Gastrocnemius medialis (tissue), 4 donors: ENCODE measurements around the gene PLA2G4A. TPM values are rescaled to one million over a fixed set of nuclear protein-coding genes. Genes with fewer than 3 reads are reported as not detected.

Source experiments
- ATAC-seq, 2 donors: fragments of 150-250 bp; one replicate each; pipeline ENCODE4 v1.9.1; 2016
- DNase-seq, 2 donors: peaks; one replicate each; pipeline ENCODE4 v3.0.0-alpha.2; 2019
- H3K27ac ChIP-seq, 4 donors: fragments of 200-600 bp; sonication (generic); 1 replicate in 1 of 4; 2 replicates in 3 of 4; pipeline ENCODE4 v1.5.1; 2016 to 2018; ENCODE audit warnings: mild to moderate bottlenecking in 2 of 4, moderate library complexity in 1 of 4
- H3K27me3 ChIP-seq, 3 donors: fragments of 200-600 bp; sonication (generic) in 2 of 3; 1 replicate in 1 of 3; 2 replicates in 2 of 3; pipeline versions ENCODE4 v1.5.1 to v1.6.0; 2016 to 2019; ENCODE audit warnings: mild to moderate bottlenecking in 1 of 3, moderate library complexity in 1 of 3
- H3K36me3 ChIP-seq, 2 donors: fragments of 200-600 bp; sonication (generic) in 1 of 2; one replicate each; pipeline ENCODE4 v1.5.1; 2017 to 2018
- H3K4me1 ChIP-seq, 2 donors: fragments of 200-600 bp; sonication (generic) in 1 of 2; one replicate each; pipeline ENCODE4 v1.5.1; 2016 to 2017; ENCODE audit warnings: mild to moderate bottlenecking in 2 of 2
- H3K4me3 ChIP-seq, 4 donors: fragments of 200-600 bp; sonication (generic) in 3 of 4; 1 replicate in 1 of 4; 2 replicates in 3 of 4; pipeline ENCODE4 v1.5.1; 2016 to 2019; ENCODE audit warnings: mild to moderate bottlenecking in 2 of 4
- H3K9me3 ChIP-seq, 3 donors: fragments of 200-600 bp; sonication (generic) in 2 of 3; 1 replicate in 1 of 3; 2 replicates in 2 of 3; pipeline ENCODE4 v1.5.1; 2016 to 2019
- POLR2A ChIP-seq, 2 donors: fragments of 450-650 bp; IDR thresholded peaks; one replicate each; pipeline ENCODE4 v1.6.1; 2017; ENCODE audit warnings: antibody characterized with exemption in 2 of 2, mild to moderate bottlenecking in 2 of 2, moderate library complexity in 2 of 2
- in situ Hi-C, 4 donors: fragments of 200-750 bp; cut with MboI; loops; one replicate each; pipeline versions ENCODE4 v1.15.0 to v1.8.0; 2017; ENCODE audit warnings: low sequenced_read_pairs in 4 of 4
- intact Hi-C: fragments of 100-400 bp; cut with DNase I; formaldehyde crosslinking; loops from one replicate; pipeline ENCODE4 v1.15.1; 2023; ENCODE audit warnings: low total_unique reads
- total RNA-seq, 4 donors: library from RNA; depleted of rRNA; stranded (reverse); fragments of >200 nt; gene quantifications; one replicate each; pipeline versions ENCODE4 v1.1.0 to v1.2.3, GENCODE V29; 2016
- TF ChIP-seq, protein P1 (sequence below), 5 experiments: fragments of 450-650 bp in 3 of 5; fragments of 200-600 bp in 2 of 5; sonication (generic) in 2 of 5; IDR thresholded peaks in 4 of 5; conservative IDR thresholded peaks in 1 of 5; 1 replicate in 4 of 5; 2 replicates in 1 of 5; pipeline ENCODE4 v1.5.1; 2016 to 2019; ENCODE audit warnings: antibody characterized with exemption in 5 of 5, mild to moderate bottlenecking in 3 of 5, moderate library complexity in 3 of 5

Gene PLA2G4A
- total RNA-seq, 4 donors from 2014 or later = 0.44 to 0.95 (median 0.75) TPM

DNA sequence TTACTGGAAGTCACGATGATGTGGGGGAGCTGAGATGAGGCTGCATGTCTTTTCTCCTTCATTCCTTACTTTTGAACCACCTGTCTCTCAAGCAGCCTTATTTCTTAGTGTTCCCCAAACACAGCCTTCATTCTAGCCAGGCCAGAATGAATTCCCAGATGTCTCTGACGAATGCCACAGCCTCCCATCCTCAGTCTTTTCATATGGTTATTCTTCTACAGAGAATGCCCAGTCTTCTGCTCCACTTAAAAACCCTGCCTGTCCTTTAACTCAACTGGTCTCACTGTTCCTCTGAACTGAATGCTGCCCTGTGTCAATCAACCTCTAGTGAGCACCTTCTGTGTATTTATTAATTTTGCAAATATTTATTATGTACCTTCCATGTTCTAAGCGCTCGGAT lies 156.2 kb downstream of the PLA2G4A start:
- DNase-seq = no peak
- no peak for TF ChIP-seq POLR2A (IDR thresholded peaks at IDR 0.05)
- TF ChIP-seq, protein P1, sequence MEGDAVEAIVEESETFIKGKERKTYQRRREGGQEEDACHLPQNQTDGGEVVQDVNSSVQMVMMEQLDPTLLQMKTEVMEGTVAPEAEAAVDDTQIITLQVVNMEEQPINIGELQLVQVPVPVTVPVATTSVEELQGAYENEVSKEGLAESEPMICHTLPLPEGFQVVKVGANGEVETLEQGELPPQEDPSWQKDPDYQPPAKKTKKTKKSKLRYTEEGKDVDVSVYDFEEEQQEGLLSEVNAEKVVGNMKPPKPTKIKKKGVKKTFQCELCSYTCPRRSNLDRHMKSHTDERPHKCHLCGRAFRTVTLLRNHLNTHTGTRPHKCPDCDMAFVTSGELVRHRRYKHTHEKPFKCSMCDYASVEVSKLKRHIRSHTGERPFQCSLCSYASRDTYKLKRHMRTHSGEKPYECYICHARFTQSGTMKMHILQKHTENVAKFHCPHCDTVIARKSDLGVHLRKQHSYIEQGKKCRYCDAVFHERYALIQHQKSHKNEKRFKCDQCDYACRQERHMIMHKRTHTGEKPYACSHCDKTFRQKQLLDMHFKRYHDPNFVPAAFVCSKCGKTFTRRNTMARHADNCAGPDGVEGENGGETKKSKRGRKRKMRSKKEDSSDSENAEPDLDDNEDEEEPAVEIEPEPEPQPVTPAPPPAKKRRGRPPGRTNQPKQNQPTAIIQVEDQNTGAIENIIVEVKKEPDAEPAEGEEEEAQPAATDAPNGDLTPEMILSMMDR (IDR thresholded peaks at IDR 0.05 in 4 of 5, conservative IDR thresholded peaks at IDR 0.05 in 1 of 5) = no peak

DNA sequence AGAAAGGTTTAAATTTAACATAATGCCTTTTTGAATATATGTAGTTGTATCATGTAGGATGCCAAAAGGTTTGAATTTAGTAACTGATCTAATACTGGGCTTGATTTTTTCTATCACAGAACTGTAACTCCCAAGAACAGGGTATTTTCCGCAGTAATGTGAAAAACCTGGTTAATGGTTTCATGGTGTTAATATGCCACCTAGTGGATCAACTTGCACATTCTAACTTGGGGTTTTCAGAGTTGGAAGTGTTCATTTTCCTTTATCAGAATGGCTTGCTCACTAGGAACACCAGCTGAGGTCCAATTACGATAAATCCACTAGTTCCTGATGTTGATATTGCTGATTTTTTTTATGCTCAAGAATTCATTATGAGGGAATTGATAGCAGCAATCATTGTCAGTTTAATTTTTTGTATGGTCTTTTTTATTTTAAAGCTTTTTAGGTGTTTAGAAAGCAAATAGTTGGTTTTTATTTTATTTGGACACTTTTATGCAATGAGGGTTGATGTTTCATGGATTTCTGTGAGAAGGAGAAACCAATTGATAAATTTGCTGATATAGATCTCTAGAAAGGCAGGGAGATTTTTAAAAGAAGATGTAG lies 157.2 kb downstream of the PLA2G4A start:
- H3K9me3 ChIP-seq = no peaks in the 10 kb centered on the region
- no peaks in the 10 kb centered on the region for H3K4me1 ChIP-seq
- intact Hi-C loops (loop anchor here (2.0 to 5.0 kb wide), 2 partner anchors 379 to 504 kb away; no protein-coding TSS in a partner anchor), in situ Hi-C loops (loop anchor here in 3 of 4 donors (10.0 to 25.0 kb wide), 5 partner anchors 274 to 581 kb away; no protein-coding TSS in a partner anchor)
- H3K27me3 ChIP-seq = no peaks in the 10 kb centered on the region
- DNase-seq (no peak), ATAC-seq (peak; percentile 33 to 56)
- TF ChIP-seq, protein P1 (IDR thresholded peaks at IDR 0.05 in 4 of 5, conservative IDR thresholded peaks at IDR 0.05 in 1 of 5) = peak in 4 of 5 experiments; percentile 17 to 50 (median 47)
- TF ChIP-seq POLR2A (IDR thresholded peaks at IDR 0.05) = no peak
- H3K36me3 ChIP-seq = no peaks in the 10 kb centered on the region
- no peak overlapping the region for H3K4me3 ChIP-seq
- no peak overlapping the region for H3K27ac ChIP-seq

More for the DNA sequence above, 156.2 kb downstream of the PLA2G4A start:
- in situ Hi-C loops (loop anchor here in 3 of 4 donors (10.0 to 25.0 kb wide), 5 partner anchors 273 to 580 kb away; no protein-coding TSS in a partner anchor), intact Hi-C loops (loop anchor here (2.0 to 5.0 kb wide), 2 partner anchors 378 to 503 kb away; no protein-coding TSS in a partner anchor)
- Histone ChIP-seq H3K4me1 (no peaks in the 10 kb centered on the region), H3K27ac (no peak overlapping the region), H3K27me3 (no peaks in the 10 kb centered on the region), H3K4me3 (no peak overlapping the region), H3K36me3 (no peaks in the 10 kb centered on the region), H3K9me3 (no peaks in the 10 kb centered on the region)
- no peak for ATAC-seq

DNA sequence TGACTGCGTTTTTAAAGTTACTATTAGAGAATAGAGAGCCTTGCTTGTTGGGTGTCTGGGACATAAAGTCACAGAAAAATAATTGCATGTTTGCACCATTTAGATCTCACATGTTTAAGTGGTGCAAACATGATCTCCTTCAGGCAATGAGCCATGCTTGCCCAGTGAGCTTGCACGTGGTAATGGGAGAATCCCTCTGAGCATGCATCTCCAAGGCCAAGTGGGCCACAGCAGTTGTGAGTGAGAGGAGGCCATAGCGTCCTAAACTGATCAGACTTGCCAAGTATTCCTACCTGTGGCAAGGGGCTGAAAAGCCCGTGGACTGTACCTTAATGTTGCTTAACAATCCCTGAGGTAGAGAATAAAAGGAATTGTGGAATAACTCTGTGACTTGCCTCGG lies 158.3 kb downstream of the PLA2G4A start:
- in situ Hi-C loops (loop anchor here in 3 of 4 donors (10.0 to 25.0 kb wide), 5 partner anchors 275 to 582 kb away; no protein-coding TSS in a partner anchor), intact Hi-C loops (loop anchor here (5.0 kb wide), 1 partner anchor 505 kb away; no protein-coding TSS in a partner anchor)
- Histone ChIP-seq H3K27ac (no peak overlapping the region), H3K4me3 (no peak overlapping the region), H3K9me3 (no peaks in the 10 kb centered on the region), H3K4me1 (no peaks in the 10 kb centered on the region), H3K27me3 (no peaks in the 10 kb centered on the region), H3K36me3 (no peaks in the 10 kb centered on the region)
- DNase-seq = no peak
- no peak for ATAC-seq
- TF ChIP-seq, protein P1 (IDR thresholded peaks at IDR 0.05 in 4 of 5, conservative IDR thresholded peaks at IDR 0.05 in 1 of 5) = no peak
- TF ChIP-seq POLR2A (IDR thresholded peaks at IDR 0.05) = no peak

DNA sequence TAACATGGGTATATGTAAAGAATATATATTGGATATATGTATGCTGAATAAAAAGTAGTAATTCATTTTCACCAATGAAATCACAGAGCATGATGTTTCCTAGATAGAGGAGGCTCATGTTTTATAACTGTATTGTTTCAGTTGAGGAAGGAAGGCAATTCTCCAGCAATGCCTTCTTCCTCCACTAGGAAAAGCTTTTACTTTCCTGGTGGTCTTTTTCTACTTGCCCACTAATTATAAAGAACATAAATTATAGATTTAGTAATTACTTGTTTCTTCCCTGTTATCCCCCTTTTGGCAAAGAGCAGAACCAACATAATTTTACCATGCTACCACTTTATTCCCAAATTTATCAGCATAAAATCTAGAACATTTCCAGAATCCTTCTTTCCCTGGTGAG lies 159.0 kb downstream of the PLA2G4A start:
- Histone ChIP-seq H3K9me3 (no peaks in the 10 kb centered on the region), H3K36me3 (no peaks in the 10 kb centered on the region), H3K4me1 (no peaks in the 10 kb centered on the region), H3K4me3 (no peak overlapping the region), H3K27ac (no peak overlapping the region), H3K27me3 (no peaks in the 10 kb centered on the region)
- intact Hi-C loops = loop anchor here (5.0 kb wide), 1 partner anchor 505 kb away; no protein-coding TSS in a partner anchor
- TF ChIP-seq, protein P1 (IDR thresholded peaks at IDR 0.05 in 4 of 5, conservative IDR thresholded peaks at IDR 0.05 in 1 of 5) = no peak
- TF ChIP-seq POLR2A (IDR thresholded peaks at IDR 0.05) = no peak
- ATAC-seq (no peak), DNase-seq (no peak)
- in situ Hi-C loops = loop anchor here in 3 of 4 donors (10.0 to 25.0 kb wide), 5 partner anchors 275 to 583 kb away; no protein-coding TSS in a partner anchor
